CD14-positive monocyte (primary cell): ENCODE data around the gene NMUR2. TPM values are rescaled to one million over a fixed set of nuclear protein-coding genes. Genes with fewer than 3 reads are reported as not detected.

Experiments
- DNase-seq, 3 donors: peaks; one replicate each; pipeline ENCODE4 v3.0.0-alpha.2; 2011 to 2022
- H2AFZ ChIP-seq: 2 replicates; pipeline ENCODE4 v1.6.0; 2012; ENCODE audit warnings: mild to moderate bottlenecking, low read depth, low read length, inconsistent platforms; ENCODE audit not compliant: insufficient read depth, poor library complexity, severe bottlenecking
- H3K27ac ChIP-seq, 2 donors: 1 replicate in 1 of 2; 2 replicates in 1 of 2; pipeline ENCODE4 v1.5.1; 2012 to 2013; ENCODE audit warnings: low read length in 2 of 2, control low read depth in 1 of 2, inconsistent platforms in 1 of 2, low read depth in 1 of 2, mild to moderate bottlenecking in 1 of 2
- H3K27me3 ChIP-seq, 2 donors: one replicate each; pipeline versions ENCODE4 v1.6.0 to v1.6.1; 2011 to 2013; ENCODE audit warnings: low read length in 2 of 2; ENCODE audit not compliant: control insufficient read depth in 2 of 2, insufficient read depth in 2 of 2
- H3K36me3 ChIP-seq, 2 donors: replicated peaks in 1 of 2; 1 replicate in 1 of 2; 2 replicates in 1 of 2; pipeline versions ENCODE4 v1.5.1 to v1.6.1; 2012 to 2013; ENCODE audit warnings: low read length in 2 of 2, control low read depth in 1 of 2, inconsistent platforms in 1 of 2, mild to moderate bottlenecking in 1 of 2; ENCODE audit not compliant: insufficient read depth in 2 of 2, control insufficient read depth in 1 of 2
- H3K4me1 ChIP-seq, 2 donors: 1 replicate in 1 of 2; 2 replicates in 1 of 2; pipeline versions ENCODE4 v1.5.1 to v1.6.1; 2012 to 2013; ENCODE audit warnings: low read length in 2 of 2, control low read depth in 1 of 2, inconsistent platforms in 1 of 2, mild to moderate bottlenecking in 1 of 2, moderate library complexity in 1 of 2; ENCODE audit not compliant: insufficient read depth in 2 of 2, control insufficient read depth in 1 of 2
- H3K4me2 ChIP-seq: replicated peaks from 2 replicates; pipeline ENCODE3; 2012; ENCODE audit warnings: low read length, moderate library complexity, mild to moderate bottlenecking; ENCODE audit not compliant: poor library complexity, severe bottlenecking; ENCODE audit errors: extremely low read depth
- H3K4me3 ChIP-seq, 3 experiments: fragments of 200-600 bp in 1 of 3; sonication (generic) in 1 of 3; replicated peaks in 1 of 3; 1 replicate in 2 of 3; 2 replicates in 1 of 3; pipeline ENCODE4 v1.5.1; 2011 to 2013; ENCODE audit warnings: low read length in 3 of 3, mild to moderate bottlenecking in 3 of 3, control low read depth in 2 of 3, low read depth in 2 of 3, inconsistent platforms in 1 of 3, moderate library complexity in 1 of 3
- H3K79me2 ChIP-seq: 2 replicates; pipeline ENCODE4 v1.6.0; 2012; ENCODE audit warnings: mild to moderate bottlenecking, control low read depth, inconsistent platforms, low read length, moderate library complexity; ENCODE audit not compliant: insufficient read depth
- H3K9ac ChIP-seq: 2 replicates; pipeline ENCODE4 v1.6.0; 2017; ENCODE audit warnings: low read length, mild to moderate bottlenecking; ENCODE audit not compliant: insufficient read depth, poor library complexity, severe bottlenecking
- H3K9me3 ChIP-seq, 2 donors: replicated peaks in 1 of 2; 1 replicate in 1 of 2; 2 replicates in 1 of 2; pipeline versions ENCODE4 v1.5.1 to v1.6.1; 2012 to 2013; ENCODE audit warnings: low read length in 2 of 2, control low read depth in 1 of 2; ENCODE audit not compliant: control insufficient read depth in 1 of 2, insufficient read depth in 1 of 2
- H4K20me1 ChIP-seq: 2 replicates; pipeline ENCODE4 v1.6.0; 2012; ENCODE audit warnings: mild to moderate bottlenecking, low read length, control low read depth, moderate library complexity; ENCODE audit not compliant: insufficient read depth
- H3K27ac Mint-ChIP-seq, 7 donors: one replicate each; pipeline ENCODE4 v1.8.0; 2020; ENCODE audit warnings: mild to moderate bottlenecking in 7 of 7, mixed read lengths in 7 of 7, moderate library complexity in 6 of 7, inconsistent platforms in 2 of 7
- H3K27me3 Mint-ChIP-seq, 3 donors: one replicate each; pipeline ENCODE4 v1.8.0; 2021 to 2022; ENCODE audit warnings: low read depth in 3 of 3, mild to moderate bottlenecking in 3 of 3, mixed read lengths in 3 of 3, moderate library complexity in 3 of 3, inconsistent platforms in 1 of 3
- H3K36me3 Mint-ChIP-seq, 2 donors: one replicate each; pipeline ENCODE4 v1.8.0; 2020; ENCODE audit warnings: mixed read lengths in 2 of 2, inconsistent platforms in 1 of 2, mild to moderate bottlenecking in 1 of 2
- H3K4me1 Mint-ChIP-seq: one replicate; pipeline ENCODE4 v1.8.0; 2020; ENCODE audit warnings: mild to moderate bottlenecking, mixed read lengths
- H3K4me3 Mint-ChIP-seq, 2 donors: one replicate each; pipeline ENCODE4 v1.8.0; 2020; ENCODE audit warnings: mild to moderate bottlenecking in 2 of 2, mixed read lengths in 2 of 2, moderate library complexity in 1 of 2
- H3K9me3 Mint-ChIP-seq, 7 donors: one replicate each; pipeline ENCODE4 v1.8.0; 2020 to 2022; ENCODE audit warnings: mixed read lengths in 7 of 7, mild to moderate bottlenecking in 6 of 7, moderate library complexity in 6 of 7, inconsistent platforms in 2 of 7
- CTCF ChIP-seq: fragments of 200-600 bp; IDR thresholded peaks from one replicate; pipeline ENCODE4 v1.8.0; 2022; ENCODE audit warnings: antibody characterized with exemption, mild to moderate bottlenecking
- WGBS: methylation state at CpG from one replicate; pipeline ENCODE4 v1.1.5; 2013; ENCODE audit warnings: missing lambda C conversion rate; ENCODE audit not compliant: insufficient coverage; 5-methylcytosine and 5-hydroxymethylcytosine counted together
- intact Hi-C, 2 donors: fragments of 100-400 bp; cut with micrococcal nuclease; formaldehyde crosslinking; loops; one replicate each; pipeline versions ENCODE4 v1.15.0 to v1.15.1; 2023
- polyA plus RNA-seq, 3 donors: library from polyadenylated mRNA; depleted of rRNA in 1 of 3; unstranded in 2 of 3; stranded (reverse) in 1 of 3; fragments of 300-500 nt in 2 of 3; fragments of >200 nt in 1 of 3; fragmentation: Illumina TruSeq in 2 of 3; gene quantifications; 1 replicate in 2 of 3; 2 replicates in 1 of 3; pipeline ENCODE4 v1.2.3, GENCODE V29; 2012 to 2021

NMUR2 gene
- polyA plus RNA-seq, 3 donors: not detected

- peaks cover 0 to 6% (median 3%) of the 10 kb centered on the region in 7 donors for H3K9me3 Mint-ChIP-seq
- DNase-seq: no peak
These were observed 40.2 kb downstream of the NMUR2 start for GRCh38 chr5:152364899-152365298.

GRCh38 chr5:152364172-152364571 lies 40.9 kb downstream of the NMUR2 start:
- peaks cover 0 to 2% (median 0%) of the 10 kb centered on the region in 3 donors for H3K27me3 Mint-ChIP-seq
- Histone ChIP-seq H3K9ac (no peak overlapping the region), H3K27ac (no peak overlapping the region), H3K27me3 (no peaks in the 10 kb centered on the region), H3K36me3 (no peaks in the 10 kb centered on the region), H2AFZ (no peak overlapping the region), H4K20me1 (no peaks in the 10 kb centered on the region), H3K4me2 (no peak overlapping the region), H3K79me2 (no peaks in the 10 kb centered on the region), H3K9me3 (no peaks in the 10 kb centered on the region), H3K4me3 (no peak overlapping the region), H3K4me1 (no peaks in the 10 kb centered on the region)
- H3K4me1 Mint-ChIP-seq: no peaks in the 10 kb centered on the region
- no peak overlapping the region for H3K4me3 Mint-ChIP-seq
- intact Hi-C loops: no loop called here
- no peak for DNase-seq
- no peak for TF ChIP-seq CTCF
- peaks cover 0 to 6% (median 3%) of the 10 kb centered on the region in 7 donors for H3K9me3 Mint-ChIP-seq
- no peak overlapping the region for H3K27ac Mint-ChIP-seq
- no peaks in the 10 kb centered on the region for H3K36me3 Mint-ChIP-seq
- 100% methylated on average over 2 of the region's 4 CpGs for WGBS

More at GRCh38 chr5:152364899-152365298, 40.2 kb downstream of the NMUR2 start:
- no peaks in the 10 kb centered on the region for H3K79me2 ChIP-seq
- Mint-ChIP-seq H3K4me3 (no peak overlapping the region), H3K27ac (no peak overlapping the region), H3K27me3 (peaks cover 0 to 2% (median 0%) of the 10 kb centered on the region in 3 donors), H3K36me3 (no peaks in the 10 kb centered on the region), H3K4me1 (no peaks in the 10 kb centered on the region)
- H3K4me3 ChIP-seq: no peak overlapping the region
- no peak for TF ChIP-seq CTCF
- intact Hi-C loops: no loop called here
- H3K27ac ChIP-seq: no peak overlapping the region
- no peaks in the 10 kb centered on the region for H3K36me3 ChIP-seq
- no peak overlapping the region for H3K9ac ChIP-seq
- H3K4me1 ChIP-seq: no peaks in the 10 kb centered on the region
- H3K27me3 ChIP-seq: no peaks in the 10 kb centered on the region
- H4K20me1 ChIP-seq: no peaks in the 10 kb centered on the region
- H3K4me2 ChIP-seq: no peak overlapping the region
- no peak overlapping the region for H2AFZ ChIP-seq
- no peaks in the 10 kb centered on the region for H3K9me3 ChIP-seq
